Astrocyte (in vitro differentiated cells and primary cell): ENCODE results near the gene ALDH16A1.

Experiments
- CTCF ChIP-seq: IDR thresholded peaks from 2 replicates; pipeline ENCODE4 v1.5.1; 2011; ENCODE audit warnings: low read depth, mild to moderate bottlenecking, inconsistent platforms, low read length, moderate library complexity; ENCODE audit not compliant: insufficient read depth
- EZH2 ChIP-seq: IDR thresholded peaks from 2 replicates; pipeline ENCODE4 v1.6.1; 2012; ENCODE audit warnings: mild to moderate bottlenecking, low read length, inconsistent platforms; ENCODE audit not compliant: insufficient read depth

GRCh38 chr19:49458567-49458903, 5.5 kb downstream of the ALDH16A1 start:
- TF ChIP-seq CTCF, result no peak
- no peak for TF ChIP-seq EZH2
